NCI-H82 treated with DMSO at 0.1 percent for 48 hours (cell line): ENCODE data around the gene DLG2.

ENCODE experiments used
- DNase-seq: peaks from one replicate; lab custom pipeline; 2025; ENCODE audit not compliant: unreplicated experiment; lab: John Stamatoyannopoulos, UW

DLG2 gene

GRCh38 chr11:84069048-84069447 lies 1558.1 kb downstream of the DLG2 start:
- no peak for DNase-seq

- no peak for DNase-seq
Measured at GRCh38 chr11:84061726-84062125, 1565.4 kb downstream of the DLG2 start.

- DNase-seq: no peak
Measured at GRCh38 chr11:84056653-84057376, 1570.3 kb downstream of the DLG2 start.

- DNase-seq: no peak
Measured at GRCh38 chr11:84045146-84045545, 1582.0 kb downstream of the DLG2 start.

- DNase-seq: no peak
Measured at GRCh38 chr11:84044706-84045105, 1582.4 kb downstream of the DLG2 start.

GRCh38 chr11:84036664-84037194 lies 1590.4 kb downstream of the DLG2 start:
- no peak for DNase-seq

GRCh38 chr11:84035645-84036044 lies 1591.5 kb downstream of the DLG2 start:
- no peak for DNase-seq

GRCh38 chr11:84034484-84034883 lies 1592.7 kb downstream of the DLG2 start:
- no peak for DNase-seq

- no peak for DNase-seq
Measured at GRCh38 chr11:84024266-84024665, 1602.9 kb downstream of the DLG2 start.

- no peak for DNase-seq
Measured at GRCh38 chr11:84022695-84023094, 1604.4 kb downstream of the DLG2 start.

- DNase-seq: no peak
Measured at GRCh38 chr11:84022201-84022600, 1604.9 kb downstream of the DLG2 start.

GRCh38 chr11:84021291-84021690 lies 1605.9 kb downstream of the DLG2 start:
- DNase-seq: no peak

- no peak for DNase-seq
Measured at GRCh38 chr11:84019571-84020194, 1607.5 kb downstream of the DLG2 start.

GRCh38 chr11:84014539-84014938 lies 1612.6 kb downstream of the DLG2 start:
- DNase-seq: no peak

- no peak for DNase-seq
Measured at GRCh38 chr11:84012171-84012826, 1614.8 kb downstream of the DLG2 start.

- no peak for DNase-seq
Measured at GRCh38 chr11:84003181-84003580, 1624.0 kb downstream of the DLG2 start.

GRCh38 chr11:83998921-83999320 lies 1628.2 kb downstream of the DLG2 start:
- DNase-seq: no peak

GRCh38 chr11:83990160-83990733 lies 1636.9 kb downstream of the DLG2 start:
- no peak for DNase-seq

- DNase-seq: no peak
Measured at GRCh38 chr11:83982825-83983224, 1644.3 kb downstream of the DLG2 start.

- DNase-seq: no peak
Measured at GRCh38 chr11:83979593-83979992, 1647.6 kb downstream of the DLG2 start.

- no peak for DNase-seq
Measured at GRCh38 chr11:83978942-83979341, 1648.2 kb downstream of the DLG2 start.

GRCh38 chr11:83976086-83976485 lies 1651.1 kb downstream of the DLG2 start:
- no peak for DNase-seq
